ENCODE measurements around the gene SH3D21.

GRCh38 chr1:36256558-36257374 lies 49.4 kb upstream of the SH3D21 start:
- TF ChIP-seq CTCF (IDR thresholded peaks at IDR 0.05): no peak
- TF ChIP-seq POLR2A (IDR thresholded peaks at IDR 0.05): no peak
